GM18502 (cell line): Measurements from ENCODE around the gene NRXN3.

Experiments
- ATAC-seq: cut with Tn5 transposase; IDR thresholded peaks from one replicate; pipeline ENCODE4 v1.9.1; 2021; ENCODE audit warnings: mild to moderate bottlenecking; ENCODE audit not compliant: unreplicated experiment, poor library complexity

The NRXN3 gene

GRCh38 chr14:79281244-79282152 is 1111.3 kb downstream of the NRXN3 start:
- ATAC-seq, result no peak

- ATAC-seq, result no peak
Measured at GRCh38 chr14:79284621-79285020, 1114.4 kb downstream of the NRXN3 start.

DNA sequence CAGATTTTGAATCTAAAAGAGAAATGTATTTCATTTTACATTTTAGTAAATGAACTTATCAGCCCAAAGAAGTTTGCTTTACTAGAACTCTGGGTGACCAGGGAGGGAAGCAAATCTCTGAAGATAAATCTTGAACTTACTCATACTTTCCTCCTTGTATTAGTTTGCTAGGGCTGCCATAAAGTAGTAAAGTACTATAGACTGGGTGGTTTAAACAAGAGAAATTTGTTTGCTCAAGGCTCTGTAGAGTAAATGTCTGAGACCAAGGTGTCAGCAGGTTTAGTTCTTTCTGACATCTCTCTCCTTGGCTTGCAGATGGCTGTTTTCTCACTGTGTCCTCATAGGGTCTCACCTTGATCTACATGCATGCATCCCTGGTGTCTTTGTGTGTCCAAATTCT is 1115.1 kb downstream of the NRXN3 start:
- no peak for ATAC-seq

- no peak for ATAC-seq
Measured at GRCh38 chr14:79287976-79288375, 1117.8 kb downstream of the NRXN3 start.

DNA sequence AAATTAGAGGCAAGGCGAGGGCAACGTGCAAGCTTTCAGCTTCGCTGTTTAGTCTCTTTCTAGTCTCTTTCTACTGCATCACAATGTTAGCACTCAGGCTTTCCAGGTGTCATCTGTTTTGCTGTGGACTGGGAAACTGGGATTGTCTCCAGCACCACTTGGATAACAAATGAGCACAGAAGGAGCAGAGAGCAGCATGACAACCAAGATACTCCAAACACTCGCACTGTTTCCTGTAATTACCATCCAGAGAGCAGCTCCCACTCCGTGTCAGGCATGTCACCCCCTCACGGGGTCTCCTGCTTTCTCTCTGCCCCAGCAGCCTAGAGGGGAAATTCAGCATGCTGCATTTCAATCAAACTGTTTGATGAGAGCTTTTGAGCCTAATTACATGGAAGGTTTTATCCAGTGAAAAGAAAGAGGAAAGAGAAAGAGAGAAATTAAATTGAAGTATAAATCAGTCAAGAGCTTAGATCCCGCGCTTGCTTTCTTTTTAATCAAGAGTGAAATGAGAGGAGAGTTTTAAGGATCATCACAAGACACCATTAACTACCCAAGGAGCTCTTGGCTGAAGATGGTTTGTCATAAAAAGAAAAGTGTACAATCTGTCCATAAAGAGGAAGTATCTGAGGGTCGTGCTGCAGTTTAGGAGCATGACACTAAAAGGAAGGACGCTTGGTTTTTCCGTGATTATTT is 1123.5 kb downstream of the NRXN3 start:
- no peak for ATAC-seq

GRCh38 chr14:79294499-79294898 is 1124.3 kb downstream of the NRXN3 start:
- no peak for ATAC-seq

DNA sequence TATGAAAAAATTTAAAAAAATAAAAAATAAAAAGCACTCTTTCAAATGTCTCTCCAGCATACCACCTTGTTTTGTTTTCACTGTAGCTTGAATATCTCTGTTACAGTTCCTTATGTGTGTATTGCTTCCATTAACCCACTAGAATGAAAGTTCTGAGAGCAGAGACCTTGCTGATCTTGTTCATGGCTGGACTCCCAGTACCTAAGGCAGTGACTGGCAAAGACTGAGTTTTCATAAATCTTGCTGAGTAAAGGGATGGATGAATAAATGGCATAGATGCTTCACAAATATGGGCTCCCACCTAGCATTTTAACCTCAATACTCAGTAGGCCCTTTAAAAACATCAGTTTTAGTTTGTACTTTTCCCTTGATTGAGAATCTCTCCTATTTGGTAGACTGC is 1125.2 kb downstream of the NRXN3 start:
- ATAC-seq, result no peak

GRCh38 chr14:79298373-79298772 is 1128.2 kb downstream of the NRXN3 start:
- no peak for ATAC-seq

DNA sequence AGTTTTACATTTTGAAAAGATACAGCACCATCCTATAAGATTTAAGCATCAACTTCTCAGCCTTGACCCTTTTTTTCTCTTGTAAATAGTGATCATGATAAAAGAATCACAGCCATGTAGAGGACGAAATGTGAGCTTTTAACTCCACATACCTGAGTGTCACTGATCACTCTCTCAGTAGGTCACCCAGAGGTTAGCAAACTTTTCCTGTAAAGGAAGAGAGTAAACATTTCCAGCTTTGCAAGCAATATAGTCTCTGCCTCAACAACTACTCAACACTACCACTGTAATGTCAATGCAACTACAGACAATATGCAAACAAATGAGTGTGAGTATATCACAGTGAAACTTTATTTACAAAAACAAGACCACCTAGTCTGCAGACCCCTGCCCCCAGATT is 1129.0 kb downstream of the NRXN3 start:
- ATAC-seq, result no peak

GRCh38 chr14:79304279-79304678 is 1134.1 kb downstream of the NRXN3 start:
- no peak for ATAC-seq

DNA sequence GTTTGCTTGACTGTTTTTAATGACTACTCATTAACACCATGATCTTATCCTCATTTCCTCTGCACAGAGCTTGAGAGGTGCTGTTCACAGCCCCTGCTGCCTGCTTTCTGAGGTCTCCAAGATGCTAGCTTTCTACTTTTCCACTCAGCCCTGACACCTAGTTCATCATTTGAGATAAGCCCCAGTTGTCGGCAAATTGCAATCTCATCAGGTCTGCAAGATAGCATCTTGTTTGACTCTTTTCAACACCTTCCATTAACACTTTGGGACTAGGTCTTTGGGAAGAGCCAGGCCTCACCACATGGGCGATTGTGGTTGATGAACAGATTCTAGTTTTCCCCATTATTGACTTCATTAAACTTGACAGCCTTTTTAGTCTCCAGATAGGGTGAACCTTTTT is 1136.4 kb downstream of the NRXN3 start:
- no peak for ATAC-seq

GRCh38 chr14:79318371-79318770 is 1148.2 kb downstream of the NRXN3 start:
- no peak for ATAC-seq

DNA sequence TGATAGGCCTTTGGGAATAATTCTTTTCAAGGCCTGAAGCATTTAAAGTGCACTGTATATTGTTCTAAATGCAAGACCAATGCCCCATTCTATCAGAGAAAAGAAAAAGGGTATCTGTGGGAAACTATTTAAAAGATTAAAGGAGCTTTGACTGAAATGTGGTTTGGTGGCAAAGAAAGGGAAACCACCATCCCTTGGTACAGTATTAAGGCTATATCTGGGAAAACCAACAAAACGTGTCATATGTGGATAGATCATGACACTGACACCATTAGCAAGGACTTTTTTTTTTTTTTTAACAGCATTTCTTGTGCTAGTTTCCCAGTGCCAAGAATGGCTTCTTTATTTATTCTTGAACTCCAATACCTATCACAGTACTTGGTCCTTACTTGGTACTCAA is 1150.4 kb downstream of the NRXN3 start:
- ATAC-seq, result no peak

GRCh38 chr14:79321070-79321469 is 1150.9 kb downstream of the NRXN3 start:
- no peak for ATAC-seq

DNA sequence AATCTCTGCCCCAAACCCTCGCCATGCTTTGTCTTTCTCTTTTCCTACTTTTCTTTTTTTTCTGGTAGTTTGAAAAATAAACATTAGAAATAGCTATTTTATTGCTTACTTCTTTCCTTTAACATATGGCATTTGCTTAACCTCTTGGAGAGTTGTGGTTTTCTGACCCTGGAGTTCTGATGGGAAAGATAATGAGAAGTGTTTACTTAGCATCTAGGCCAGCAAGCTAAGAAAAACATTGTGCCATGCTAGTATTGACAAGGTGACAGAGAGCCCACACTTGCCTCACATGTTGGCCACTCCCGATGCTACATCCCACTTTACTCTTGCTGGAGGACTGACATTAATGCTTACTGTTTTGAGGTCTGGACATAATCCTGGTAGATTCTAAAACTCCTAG is 1154.9 kb downstream of the NRXN3 start:
- ATAC-seq, result no peak

- ATAC-seq, result no peak
Measured at GRCh38 chr14:79325557-79325956, 1155.4 kb downstream of the NRXN3 start.

DNA sequence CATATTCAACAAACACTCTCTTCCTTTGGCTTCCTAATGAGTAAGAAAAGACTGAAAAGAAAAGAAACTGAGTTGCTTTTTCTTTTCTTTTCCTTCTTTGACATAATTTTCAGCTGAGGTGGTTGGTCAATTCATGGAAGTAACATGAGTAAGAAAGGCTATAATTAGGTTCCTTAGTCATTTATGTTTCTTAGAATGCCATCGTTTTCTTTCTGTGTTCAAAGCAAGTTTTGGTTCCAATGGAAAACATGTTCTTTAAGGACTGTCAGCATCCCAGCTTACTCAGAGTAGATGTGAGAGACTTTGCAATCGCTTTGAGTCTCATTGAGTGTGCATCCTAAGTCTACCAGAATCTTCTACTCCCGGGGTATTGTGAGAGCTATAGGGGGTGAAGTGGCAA is 1158.7 kb downstream of the NRXN3 start:
- no peak for ATAC-seq

GRCh38 chr14:79331830-79332229 is 1161.7 kb downstream of the NRXN3 start:
- ATAC-seq, result no peak

DNA sequence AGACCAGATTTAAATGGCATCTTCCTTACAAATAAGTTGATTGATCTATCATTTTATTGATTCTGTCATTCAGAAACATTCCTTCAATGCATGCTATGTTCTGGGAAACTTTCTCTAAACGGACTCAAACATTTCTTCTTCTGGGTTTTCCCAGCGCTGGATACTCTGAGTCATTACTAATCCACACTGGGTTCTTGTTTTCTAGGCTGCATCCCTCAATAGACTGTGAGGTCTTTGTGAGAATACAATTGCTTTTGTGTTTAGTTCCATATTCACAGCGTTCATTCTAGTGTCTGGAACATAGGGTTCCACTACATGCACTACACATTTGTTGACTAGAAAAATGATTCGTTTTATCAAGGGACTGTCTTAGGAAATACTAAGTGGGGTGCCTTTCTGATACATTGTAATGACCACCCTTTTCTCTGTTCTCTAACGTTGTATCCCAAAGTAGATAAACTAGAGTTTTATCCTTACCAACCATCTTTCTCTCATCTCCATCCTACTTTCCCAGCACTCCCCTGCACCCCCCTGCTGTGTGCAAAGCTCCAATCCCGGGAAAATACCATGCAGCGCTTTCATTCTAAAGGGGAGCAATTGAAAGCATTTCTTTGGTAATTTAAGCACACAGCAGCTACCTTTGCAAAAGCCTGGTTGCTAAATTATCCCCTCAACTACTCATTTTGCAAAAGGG is 1162.5 kb downstream of the NRXN3 start:
- ATAC-seq, result no peak

- no peak for ATAC-seq
Measured at GRCh38 chr14:79333198-79333546, 1163.0 kb downstream of the NRXN3 start.

DNA sequence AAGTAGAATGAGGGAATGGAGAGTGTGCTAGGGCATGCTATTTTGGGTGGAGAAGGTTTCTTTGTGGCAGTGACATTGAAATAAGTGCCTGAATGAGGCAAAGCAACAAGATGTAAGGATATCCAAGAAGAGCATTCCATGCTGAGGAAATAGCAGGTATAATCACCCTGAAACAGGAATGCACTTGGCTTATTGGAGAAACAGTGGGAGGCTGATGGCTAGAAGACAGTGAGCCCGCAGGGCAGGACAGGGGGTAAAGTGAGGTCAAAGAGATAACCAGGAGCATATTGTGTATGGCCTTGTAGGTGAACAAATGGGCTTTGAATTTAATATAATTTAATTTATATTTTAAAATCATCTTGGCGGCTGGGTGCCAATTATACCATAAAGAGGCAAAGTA is 1164.1 kb downstream of the NRXN3 start:
- no peak for ATAC-seq
